ENCODE results near the gene PLEKHA6.

GRCh38 chr1:204348242-204348641 lies 11.5 kb downstream of the PLEKHA6 start:
- TF ChIP-seq POLR2AphosphoS5 (IDR thresholded peaks at IDR 0.05; ENCODE audit: low read depth, low read length) (no peak), POLR2A (IDR thresholded peaks at IDR 0.05; ENCODE audit: low read depth, low read length) (no peak), SPI1 (IDR thresholded peaks at IDR 0.05; ENCODE audit: low read depth, low read length) (no peak), TAF1 (IDR thresholded peaks at IDR 0.05; ENCODE audit: low read depth, low read length) (no peak), POU2F2 (IDR thresholded peaks at IDR 0.05; ENCODE audit: low read depth, low read length) (no peak), PAX5 (IDR thresholded peaks at IDR 0.05; ENCODE audit: insufficient read depth, low read length, severe bottlenecking) (no peak)

Data from GM12891 (cell line).